ENCODE results near the gene TSSK6.
A peak's percentile ranks its signal among the peaks of the same experiment; 100 is the strongest.

Gene TSSK6

DNA sequence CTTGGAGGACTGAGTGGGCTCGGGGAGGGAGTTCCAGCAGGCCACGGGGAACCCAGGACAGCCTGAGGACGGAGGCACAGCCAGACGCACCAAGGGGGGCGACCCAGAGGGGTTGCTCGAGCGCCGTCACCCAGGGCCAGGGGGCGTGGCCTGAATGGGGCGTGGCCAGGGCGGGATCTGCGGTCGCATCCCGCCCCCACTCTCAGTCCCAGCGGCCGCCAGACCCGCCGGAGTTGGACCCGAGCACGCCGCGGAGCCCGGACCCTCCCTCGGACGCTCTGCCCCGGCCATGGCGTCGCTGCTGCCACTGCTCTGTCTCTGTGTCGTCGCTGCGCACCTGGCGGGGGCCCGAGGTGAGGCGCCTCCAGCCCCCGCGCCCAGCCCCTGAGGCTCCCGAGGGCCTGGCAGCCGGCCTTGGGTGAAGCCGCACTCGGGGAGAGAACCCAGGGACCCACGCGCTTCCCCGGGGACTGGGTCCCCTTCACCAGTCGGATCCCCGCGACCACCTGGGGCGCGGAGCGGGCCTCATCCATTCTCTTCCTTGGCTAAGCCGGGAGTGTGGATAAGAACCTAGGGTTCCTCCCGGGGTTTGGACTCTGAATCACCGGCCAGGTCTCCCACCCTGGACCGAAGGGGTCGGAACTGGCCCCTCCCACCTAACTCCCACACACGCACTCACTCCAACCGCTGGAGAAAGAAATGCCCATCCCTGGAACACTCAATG is 22.9 kb upstream of the TSSK6 start, which contains the start of gene CILP2:
CILP2 (plus strand) TSS at position 205 of the 724 bp plus-strand sequence; CDS start at position 290, 85 bp downstream.
- TF ChIP-seq, protein P1, sequence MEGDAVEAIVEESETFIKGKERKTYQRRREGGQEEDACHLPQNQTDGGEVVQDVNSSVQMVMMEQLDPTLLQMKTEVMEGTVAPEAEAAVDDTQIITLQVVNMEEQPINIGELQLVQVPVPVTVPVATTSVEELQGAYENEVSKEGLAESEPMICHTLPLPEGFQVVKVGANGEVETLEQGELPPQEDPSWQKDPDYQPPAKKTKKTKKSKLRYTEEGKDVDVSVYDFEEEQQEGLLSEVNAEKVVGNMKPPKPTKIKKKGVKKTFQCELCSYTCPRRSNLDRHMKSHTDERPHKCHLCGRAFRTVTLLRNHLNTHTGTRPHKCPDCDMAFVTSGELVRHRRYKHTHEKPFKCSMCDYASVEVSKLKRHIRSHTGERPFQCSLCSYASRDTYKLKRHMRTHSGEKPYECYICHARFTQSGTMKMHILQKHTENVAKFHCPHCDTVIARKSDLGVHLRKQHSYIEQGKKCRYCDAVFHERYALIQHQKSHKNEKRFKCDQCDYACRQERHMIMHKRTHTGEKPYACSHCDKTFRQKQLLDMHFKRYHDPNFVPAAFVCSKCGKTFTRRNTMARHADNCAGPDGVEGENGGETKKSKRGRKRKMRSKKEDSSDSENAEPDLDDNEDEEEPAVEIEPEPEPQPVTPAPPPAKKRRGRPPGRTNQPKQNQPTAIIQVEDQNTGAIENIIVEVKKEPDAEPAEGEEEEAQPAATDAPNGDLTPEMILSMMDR (IDR thresholded peaks at IDR 0.05; ENCODE audit: low read depth, low read length), result no peak
- H3K4me1 ChIP-seq, result no peaks in the 10 kb centered on the region
- DNase-seq, result peak; percentile 80
- no peaks in the 10 kb centered on the region for H3K36me3 ChIP-seq
- peaks cover 3% of the 10 kb centered on the region for H3K9me3 ChIP-seq
- peaks cover 14% of the 10 kb centered on the region for H3K27me3 ChIP-seq
- H3K4me3 ChIP-seq (ENCODE audit: low read depth, low read length), result peak within 1 kb of the TSS; percentile 33

DNA sequence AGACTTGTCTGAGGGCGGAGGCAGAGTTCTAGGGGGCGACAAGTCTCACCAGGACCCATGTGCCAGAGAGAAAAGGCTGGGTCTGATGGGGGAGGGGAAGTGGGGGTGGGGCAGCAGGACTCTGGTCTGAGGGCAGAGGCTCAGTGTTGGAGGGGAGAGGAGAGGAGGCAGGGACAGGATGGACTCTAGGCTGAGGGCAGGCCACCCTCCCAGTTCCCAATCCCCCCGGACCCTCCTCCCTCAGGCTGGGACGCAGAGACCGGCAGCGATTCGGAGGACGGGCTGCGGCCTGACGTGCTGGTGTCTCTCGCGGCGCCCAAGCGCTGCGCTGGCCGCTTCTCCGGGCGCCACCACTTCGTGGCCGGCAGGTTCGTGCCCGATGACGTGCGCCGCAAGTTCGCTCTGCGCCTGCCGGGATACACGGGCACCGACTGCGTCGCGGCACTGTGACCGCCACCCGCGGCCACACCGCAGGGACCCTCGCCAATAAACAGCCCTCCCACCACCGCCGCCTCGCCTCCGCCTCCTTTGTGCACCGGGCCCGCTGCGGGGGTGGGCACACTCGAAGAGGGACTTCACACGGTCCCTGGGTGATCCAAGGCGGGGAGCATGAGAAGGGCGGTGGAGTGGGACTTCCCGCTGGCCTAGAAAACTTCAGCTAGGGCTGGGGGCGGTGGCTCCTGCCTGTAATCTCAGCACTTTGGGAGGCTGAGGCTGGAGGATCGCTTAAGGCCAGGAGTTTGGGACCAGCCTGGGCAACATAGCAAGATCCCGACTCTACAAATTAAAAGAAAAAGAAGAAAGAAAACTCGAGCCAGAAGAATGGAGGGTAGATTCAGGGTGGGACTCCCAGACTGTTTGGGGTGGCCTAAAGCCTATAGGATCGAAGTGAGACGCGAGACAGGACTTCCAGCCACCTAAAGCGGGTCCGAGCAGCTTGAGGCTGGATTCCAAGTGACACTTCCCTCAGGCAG is 22.0 kb upstream of the TSSK6 start:
- Histone ChIP-seq H3K9me3 (peaks cover 3% of the 10 kb centered on the region), H3K4me1 (no peaks in the 10 kb centered on the region), H3K27me3 (peaks cover 14% of the 10 kb centered on the region), H3K4me3 (ENCODE audit: low read depth, low read length) (no peak overlapping the region; the same call in 1 of the 2 replicates), H3K36me3 (no peaks in the 10 kb centered on the region)
- no peak for DNase-seq
- TF ChIP-seq, protein P1 (IDR thresholded peaks at IDR 0.05; ENCODE audit: low read depth, low read length), result no peak

DNA sequence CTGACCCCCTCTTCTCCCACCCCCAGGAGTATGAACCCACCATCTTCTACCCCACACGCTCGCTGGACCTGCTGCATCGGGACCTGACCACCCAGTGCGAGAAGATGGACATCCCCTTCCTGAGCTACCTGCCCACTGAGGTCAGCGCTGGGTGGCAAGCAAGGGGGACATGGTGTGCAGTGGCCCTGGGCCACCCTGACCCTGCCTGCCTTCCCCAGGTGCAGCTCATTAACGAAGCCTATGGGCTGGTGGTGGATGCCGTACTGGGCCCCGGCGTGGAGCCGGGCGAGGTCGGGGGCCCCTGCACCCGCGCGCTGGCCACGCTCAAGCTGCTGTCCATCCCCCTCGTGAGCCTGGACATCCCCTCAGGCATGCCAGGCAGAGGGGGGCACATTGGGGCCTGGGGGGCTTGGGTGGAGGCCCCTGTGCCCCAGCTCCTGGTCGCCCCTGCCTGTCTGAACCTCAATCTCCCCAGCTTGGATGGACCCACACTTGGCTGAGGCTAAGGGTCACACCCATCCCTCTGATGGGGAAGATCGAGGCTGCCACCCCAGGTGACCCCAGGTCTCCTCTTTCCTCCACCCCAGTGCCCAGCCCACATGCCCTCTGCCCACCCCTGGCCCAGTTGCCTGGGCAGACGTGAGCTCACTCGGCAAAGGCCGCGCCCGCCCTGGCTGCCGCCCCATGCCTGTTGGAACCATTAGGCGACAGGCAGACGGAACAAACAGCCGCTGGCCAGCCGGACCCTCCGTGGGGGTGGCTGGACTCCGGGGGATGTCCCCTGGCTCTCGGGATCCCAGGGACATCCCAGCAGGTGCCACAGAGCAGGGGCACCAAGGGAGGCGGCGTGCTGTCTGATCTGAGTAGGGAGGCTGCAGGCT is 20.2 kb upstream of the TSSK6 start:
- no peak for DNase-seq
- TF ChIP-seq, protein P1 (IDR thresholded peaks at IDR 0.05; ENCODE audit: low read depth, low read length), result no peak
- H3K4me1 ChIP-seq, result no peaks in the 10 kb centered on the region
- H3K4me3 ChIP-seq (ENCODE audit: low read depth, low read length), result no peak overlapping the region
- peaks cover 14% of the 10 kb centered on the region for H3K27me3 ChIP-seq
- no peaks in the 10 kb centered on the region for H3K36me3 ChIP-seq
- no peaks in the 10 kb centered on the region for H3K9me3 ChIP-seq

DNA sequence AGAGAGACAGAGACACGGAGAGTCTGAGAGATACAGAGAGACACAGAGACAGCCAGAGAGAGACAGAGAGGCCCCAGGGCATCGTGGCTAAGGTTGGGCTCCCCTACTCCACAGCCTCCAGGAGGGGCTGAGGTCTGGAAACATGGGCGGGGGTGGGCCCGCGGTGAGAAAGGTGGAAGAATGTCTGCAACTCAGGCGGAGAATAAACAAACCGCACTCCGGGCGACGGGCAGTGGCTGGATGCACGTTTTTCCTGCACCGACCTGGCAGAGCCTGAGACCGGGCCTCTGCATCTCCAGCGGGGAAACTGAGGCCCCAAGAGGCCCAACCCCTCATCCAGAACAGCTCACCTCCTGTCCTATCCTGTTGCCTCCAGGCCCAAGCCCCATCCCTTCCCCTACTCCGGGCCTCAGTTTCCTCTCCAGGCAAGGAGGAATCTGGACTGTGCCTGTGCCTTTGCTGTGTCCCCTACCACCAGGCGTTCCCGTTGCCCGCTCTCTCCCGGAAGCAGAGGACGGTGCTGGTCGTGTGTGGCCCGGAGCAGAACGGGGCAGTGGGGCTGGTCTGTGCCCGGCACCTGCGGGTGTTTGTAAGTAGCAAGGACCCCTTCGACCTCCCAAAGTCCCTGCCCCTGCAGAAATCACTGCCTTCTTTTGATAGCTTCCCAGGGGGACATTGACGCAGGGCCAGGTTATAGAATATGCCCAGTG is 19.4 kb upstream of the TSSK6 start:
- no peaks in the 10 kb centered on the region for H3K9me3 ChIP-seq
- H3K36me3 ChIP-seq, result no peaks in the 10 kb centered on the region
- no peak for DNase-seq
- TF ChIP-seq, protein P1 (IDR thresholded peaks at IDR 0.05; ENCODE audit: low read depth, low read length), result no peak
- H3K4me1 ChIP-seq, result no peaks in the 10 kb centered on the region
- peaks cover 14% of the 10 kb centered on the region for H3K27me3 ChIP-seq
- H3K4me3 ChIP-seq (ENCODE audit: low read depth, low read length), result no peak overlapping the region

DNA sequence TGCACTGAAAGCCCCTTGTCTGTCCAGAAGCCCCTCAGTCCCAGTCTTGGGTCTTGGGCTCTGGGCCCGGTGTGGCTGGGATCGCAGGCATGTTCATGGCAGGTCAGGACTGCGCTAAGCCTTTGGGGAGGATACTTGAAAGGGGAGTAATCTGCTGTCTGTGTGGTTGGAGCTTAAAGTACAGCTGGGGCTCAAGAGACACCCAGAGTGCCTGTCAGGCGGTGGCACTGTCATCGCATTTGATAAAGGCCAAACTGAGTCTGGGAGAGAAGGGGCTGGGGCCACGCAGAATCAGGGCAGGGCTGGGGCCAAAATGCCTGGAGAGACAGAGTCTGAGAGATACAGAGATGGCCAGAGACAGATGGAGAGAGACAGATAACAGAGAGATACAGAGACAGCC is 18.5 kb upstream of the TSSK6 start:
- no peaks in the 10 kb centered on the region for H3K36me3 ChIP-seq
- TF ChIP-seq, protein P1 (IDR thresholded peaks at IDR 0.05; ENCODE audit: low read depth, low read length), result no peak
- no peaks in the 10 kb centered on the region for H3K9me3 ChIP-seq
- H3K27me3 ChIP-seq, result peaks cover 14% of the 10 kb centered on the region
- no peak overlapping the region for H3K4me3 ChIP-seq (ENCODE audit: low read depth, low read length)
- no peak for DNase-seq
- peaks cover 7% of the 10 kb centered on the region for H3K4me1 ChIP-seq
